IPS DF 19.7 (cell line): Measurements from ENCODE around the gene TBX18.

ENCODE experiments used
- DNase-seq: peaks from one replicate; pipeline ENCODE4 v3.0.0-alpha.2; 2013; ENCODE audit warnings: low read depth, low spot score

The TBX18 gene

DNA sequence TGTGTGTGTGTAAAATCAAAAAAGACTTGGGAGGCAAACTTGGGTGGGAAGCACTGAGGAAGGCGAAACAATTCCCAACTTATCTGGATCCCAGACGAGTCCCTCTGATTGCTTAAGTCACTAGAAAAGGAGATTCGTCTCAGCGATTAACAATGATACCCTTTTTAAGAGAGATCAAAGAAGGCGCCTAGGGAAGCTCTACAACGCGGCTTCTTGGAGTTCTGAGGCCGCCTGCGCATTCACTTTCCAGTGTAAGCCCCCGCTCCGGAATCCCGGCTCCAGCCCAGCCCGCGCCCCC lies 8.7 kb upstream of the TBX18 start:
- no peak for DNase-seq

DNA sequence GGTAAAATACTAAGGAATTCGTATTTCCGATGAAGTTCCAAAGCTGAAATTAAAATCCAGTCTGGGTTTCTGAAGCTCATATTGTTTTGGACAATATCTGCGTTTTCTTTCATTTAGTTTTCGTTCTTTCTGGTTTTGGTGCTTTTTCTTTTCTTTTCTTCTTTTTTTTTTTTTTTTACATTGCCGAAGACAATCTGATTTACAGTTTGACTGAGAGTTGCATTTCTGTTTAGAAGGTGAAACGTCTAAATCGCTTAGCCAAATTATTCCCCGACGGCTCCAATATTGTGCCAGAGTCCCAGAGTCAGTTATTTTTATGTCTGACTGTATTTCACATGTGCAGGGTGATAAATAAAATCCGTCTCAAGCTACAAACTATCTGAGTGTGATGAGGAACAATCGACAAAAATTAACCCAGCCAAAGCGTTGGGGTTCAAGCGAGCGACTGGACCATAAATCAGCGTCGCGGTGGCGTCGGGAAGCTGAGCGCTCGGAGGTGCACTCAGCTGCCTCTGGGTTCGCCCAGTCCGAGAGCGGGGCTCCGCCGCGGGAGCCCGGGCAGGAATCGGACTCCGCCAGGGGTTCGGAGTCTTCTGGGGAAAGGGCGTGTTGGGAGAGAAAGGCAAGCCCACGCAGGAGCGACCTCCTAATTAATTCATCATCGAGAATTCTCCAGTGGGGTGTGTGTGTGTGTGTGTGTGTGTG lies 8.2 kb upstream of the TBX18 start:
- no peak for DNase-seq

DNA sequence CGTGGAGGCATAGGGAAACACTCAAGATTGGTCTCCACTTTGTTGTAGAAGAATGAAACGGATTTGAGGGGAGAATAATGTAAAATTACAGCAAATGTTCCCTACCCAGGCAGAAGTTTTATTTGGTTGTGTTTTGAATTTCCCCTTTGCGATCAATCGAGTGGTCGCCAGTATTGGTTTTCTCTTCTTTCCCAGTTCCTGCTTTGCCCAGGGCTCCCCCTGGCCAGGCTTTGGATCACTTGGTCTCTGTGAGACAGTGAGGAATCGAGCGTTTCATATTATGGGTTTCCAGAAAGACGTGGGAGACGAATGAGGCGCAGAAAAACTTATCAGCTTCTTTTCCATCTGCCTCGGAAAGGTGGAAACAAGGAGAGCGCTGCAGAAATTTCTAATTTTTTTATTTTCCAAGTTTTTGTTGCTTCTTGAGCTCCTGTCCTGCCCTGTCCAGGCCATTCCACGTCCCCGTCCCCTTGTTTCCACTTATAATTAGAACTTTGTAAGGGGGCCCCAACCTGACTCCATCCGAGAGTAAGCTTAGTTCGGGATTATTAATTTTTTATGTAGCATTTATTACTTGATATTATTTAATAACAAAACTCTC lies 7.5 kb upstream of the TBX18 start:
- no peak for DNase-seq

GRCh38 chr6:84771125-84771755 lies 6.8 kb upstream of the TBX18 start:
- no peak for DNase-seq

DNA sequence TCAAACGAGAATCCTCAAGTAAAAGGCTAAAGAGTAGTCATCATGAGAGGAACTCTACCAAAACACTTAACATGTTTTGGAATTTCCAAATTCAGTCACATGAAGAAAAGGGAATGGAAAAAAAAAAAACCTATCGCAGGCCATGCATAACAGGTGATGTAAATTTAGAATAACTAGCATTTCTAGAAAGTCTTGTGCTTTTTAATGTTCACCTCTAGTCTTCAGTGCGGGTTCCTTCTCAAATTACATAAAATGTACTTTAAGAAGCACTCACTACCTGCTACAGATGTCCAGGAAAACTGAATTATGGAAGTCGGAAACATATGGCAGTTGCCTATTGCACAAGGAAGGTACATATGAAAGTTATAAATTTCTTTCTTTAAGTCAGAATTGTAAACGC lies 6.1 kb upstream of the TBX18 start:
- DNase-seq = no peak

- DNase-seq = no peak
These were observed 4.9 kb upstream of the TBX18 start for GRCh38 chr6:84769306-84769705.

GRCh38 chr6:84768442-84769174 lies 4.2 kb upstream of the TBX18 start:
- DNase-seq = no peak

GRCh38 chr6:84767526-84768201 lies 3.3 kb upstream of the TBX18 start:
- DNase-seq = no peak

DNA sequence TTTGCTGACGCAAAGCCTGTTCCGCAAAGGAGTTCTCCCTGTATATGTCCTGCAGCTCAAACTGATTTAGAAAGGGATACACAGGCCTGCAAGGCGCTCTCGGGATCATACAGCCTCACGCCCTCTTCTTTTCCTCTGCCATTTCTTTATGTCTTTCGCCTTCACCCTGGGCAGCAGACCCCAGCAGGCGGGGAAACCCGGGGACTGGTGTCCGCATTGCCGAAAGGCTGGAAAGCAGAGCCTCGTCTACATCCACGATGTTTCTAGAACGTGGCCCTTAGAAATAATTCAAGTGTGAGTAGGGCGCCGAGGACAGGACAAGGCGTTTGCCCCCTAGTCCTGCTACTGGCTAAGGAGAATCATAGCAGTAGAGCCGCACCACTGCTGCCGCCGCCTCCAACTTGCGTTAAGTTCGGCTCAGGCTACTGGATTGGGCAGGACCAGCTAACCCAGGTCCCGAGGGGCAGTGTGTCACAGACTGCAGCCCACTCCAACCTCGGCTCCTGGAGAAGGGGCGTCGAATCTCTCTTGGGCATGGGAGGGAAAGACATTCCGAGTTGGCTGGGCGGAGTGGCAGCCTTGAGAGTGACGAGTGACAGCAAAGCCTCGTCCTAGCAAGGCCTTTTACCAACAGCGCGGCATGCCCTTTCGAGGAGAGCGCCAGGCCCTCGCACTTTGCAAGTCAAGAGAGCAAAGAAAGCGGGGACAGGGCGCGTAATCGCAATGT lies 2.6 kb upstream of the TBX18 start:
- no peak for DNase-seq

- DNase-seq = no peak
These were observed 1.9 kb upstream of the TBX18 start for GRCh38 chr6:84766118-84766798.

GRCh38 chr6:84763886-84764331 lies 489 bp downstream of the TBX18 start:
- DNase-seq = no peak

DNA sequence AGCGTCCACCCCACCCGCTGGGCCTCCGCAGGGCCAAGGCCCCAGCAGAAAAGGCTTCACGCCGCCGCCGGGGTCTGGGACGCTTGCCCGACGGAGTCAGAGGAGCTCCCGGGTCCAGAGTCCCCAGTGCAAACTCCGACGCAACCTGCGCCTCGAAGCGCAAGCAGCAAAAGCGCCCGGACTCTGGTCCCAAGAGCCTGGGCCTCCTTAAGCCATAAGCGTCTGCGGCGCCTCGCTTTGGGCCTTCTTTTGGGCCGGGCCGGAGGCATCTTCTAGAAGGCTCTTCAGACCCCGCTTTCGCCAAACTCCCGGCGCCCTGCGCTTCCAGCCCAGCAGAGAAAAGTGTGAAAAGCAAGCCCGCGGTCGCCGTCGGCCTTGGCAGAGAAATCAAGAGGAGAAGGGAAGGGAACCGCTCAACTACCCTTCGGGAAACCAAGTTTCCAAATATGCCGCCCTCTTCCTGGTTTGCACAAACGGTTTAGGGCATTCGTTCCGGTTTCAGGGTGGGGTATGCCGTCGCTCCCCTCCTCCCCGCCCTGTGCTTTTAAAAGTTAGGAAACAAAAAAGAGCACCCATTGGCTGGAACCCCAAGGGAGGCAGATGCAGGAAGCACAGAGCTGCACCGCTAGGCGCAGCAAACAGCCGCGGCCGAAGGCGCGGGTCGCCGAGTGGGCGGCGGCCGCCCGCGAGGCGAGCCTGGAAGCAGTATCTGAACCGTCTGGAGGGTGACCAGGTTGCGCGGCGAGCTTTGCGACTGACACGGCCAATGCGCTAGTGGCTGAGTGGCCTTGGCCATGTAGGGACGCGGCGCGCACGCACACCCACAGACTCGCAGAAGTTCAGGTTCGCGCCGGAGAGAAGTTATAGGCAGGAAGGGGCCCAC lies 1.2 kb downstream of the TBX18 start:
- DNase-seq = no peak

GRCh38 chr6:84762220-84763002 lies 2.0 kb downstream of the TBX18 start:
- DNase-seq = no peak

GRCh38 chr6:84758486-84758885 lies 5.9 kb downstream of the TBX18 start:
- no peak for DNase-seq

DNA sequence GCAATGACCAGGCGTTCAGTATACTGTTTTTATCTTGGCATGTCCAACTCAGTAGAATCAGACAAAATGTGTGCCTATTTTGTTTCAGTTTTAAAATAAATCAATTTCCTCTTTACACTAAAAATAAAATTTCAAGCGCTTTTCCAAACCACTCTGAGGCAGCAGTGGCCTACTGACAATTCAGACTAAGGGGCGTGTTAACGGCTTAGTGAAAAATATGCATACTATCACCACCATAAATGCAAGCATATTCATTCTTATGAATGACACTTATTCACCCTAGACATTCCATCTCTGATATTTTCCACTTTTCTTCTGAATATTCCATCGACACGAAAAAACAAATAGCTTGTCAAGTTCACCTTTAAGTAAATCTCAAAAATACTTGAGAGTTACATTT lies 7.5 kb downstream of the TBX18 start:
- DNase-seq = no peak

- DNase-seq = no peak
These were observed 7.9 kb downstream of the TBX18 start for GRCh38 chr6:84756466-84756865.

GRCh38 chr6:84753173-84753572 lies 11.2 kb downstream of the TBX18 start:
- DNase-seq = no peak

DNA sequence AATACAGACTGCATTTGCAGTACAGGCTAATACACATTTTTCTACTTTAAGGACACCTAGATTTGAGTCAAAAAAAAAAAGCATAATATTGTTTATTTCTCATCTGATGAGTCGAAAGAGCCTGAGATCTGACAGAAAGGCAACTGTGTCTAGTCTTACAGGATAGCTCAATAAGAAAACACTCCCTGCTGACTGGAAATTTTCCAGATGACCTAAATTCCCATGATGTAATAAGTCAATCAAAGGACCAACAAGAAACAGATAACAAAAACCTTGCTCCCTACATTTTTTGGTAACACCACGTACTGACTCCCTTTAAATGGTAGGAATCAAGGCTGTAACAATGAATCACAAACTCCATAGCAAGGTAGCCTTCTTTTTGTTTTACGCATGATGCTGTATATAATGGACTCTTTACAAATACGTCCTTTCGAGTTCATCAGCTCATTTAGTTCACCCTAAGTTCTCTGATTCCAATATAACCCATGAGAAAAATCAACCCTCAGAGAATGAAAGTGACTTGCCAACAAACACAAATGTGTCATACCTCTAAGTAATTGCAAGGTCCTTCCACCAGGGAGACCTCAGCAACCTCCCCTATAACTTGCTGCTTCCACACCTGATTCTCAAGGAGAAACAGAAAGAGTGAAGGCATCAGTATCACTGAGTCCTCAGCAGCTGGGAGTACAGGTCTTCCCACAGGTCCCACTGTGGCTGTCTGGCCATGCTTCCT lies 12.1 kb downstream of the TBX18 start:
- DNase-seq = no peak
